ENCODE measurements around the gene C1orf159. TPM values are rescaled to one million over a fixed set of nuclear protein-coding genes. Genes with fewer than 3 reads are reported as not detected.

The C1orf159 gene
- total and polyA plus RNA-seq, 9 of the 15 experiments (the other 6 are each of a cell fraction or from before 2014, with no cell fraction given): 0.28 to 54.9 (median 10.6) TPM

DNA sequence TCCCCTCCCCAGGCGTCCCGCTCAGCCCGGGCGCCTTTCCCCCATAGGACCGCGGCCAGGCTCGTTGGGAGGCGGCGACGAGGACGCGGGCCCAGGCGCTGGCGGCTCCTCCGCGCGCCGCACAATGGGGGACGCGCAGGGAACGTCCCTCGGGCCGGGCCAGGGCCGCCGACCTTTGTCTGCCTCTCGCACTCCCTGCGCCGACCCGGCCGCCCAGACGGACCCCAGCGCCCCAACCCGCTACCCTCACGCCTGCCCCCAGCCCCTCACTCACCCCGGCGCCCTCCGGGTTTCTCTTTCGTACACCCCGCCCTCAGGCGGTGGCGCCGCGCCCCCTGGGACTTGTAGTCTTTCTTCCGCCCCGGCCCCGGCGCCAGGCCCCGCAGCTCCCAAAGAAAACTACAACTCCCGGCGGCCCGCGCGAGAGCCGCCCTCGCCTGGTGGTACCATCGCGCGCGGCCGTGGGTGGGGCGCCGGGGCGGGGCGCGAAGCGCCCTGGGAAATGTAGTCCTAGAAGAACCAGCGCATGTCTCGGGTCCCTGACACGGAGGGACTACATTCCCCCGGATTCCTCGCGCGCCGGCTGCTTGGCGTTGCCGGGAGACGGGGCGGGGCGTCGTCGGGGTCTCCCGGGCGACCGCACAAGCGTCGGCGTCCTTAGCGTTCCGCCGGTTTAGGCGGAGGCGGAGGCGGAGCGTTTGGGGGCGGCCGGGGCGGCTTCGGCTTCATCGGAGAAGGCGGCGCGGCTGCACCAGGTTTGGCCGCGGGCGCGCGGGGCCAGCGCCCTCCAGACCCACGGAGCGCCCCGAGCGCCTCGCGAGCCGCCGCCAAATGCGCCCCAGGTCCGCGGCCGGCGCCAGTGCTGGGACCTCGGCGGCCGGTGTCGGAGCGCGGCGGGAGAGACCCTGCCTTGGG lies at the start of gene C1orf159 (continued):
- TF ChIP-seq, protein P1, sequence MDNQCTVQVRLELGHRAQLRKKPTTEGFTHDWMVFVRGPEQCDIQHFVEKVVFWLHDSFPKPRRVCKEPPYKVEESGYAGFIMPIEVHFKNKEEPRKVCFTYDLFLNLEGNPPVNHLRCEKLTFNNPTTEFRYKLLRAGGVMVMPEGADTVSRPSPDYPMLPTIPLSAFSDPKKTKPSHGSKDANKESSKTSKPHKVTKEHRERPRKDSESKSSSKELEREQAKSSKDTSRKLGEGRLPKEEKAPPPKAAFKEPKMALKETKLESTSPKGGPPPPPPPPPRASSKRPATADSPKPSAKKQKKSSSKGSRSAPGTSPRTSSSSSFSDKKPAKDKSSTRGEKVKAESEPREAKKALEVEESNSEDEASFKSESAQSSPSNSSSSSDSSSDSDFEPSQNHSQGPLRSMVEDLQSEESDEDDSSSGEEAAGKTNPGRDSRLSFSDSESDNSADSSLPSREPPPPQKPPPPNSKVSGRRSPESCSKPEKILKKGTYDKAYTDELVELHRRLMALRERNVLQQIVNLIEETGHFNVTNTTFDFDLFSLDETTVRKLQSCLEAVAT (IDR thresholded peaks at IDR 0.05): no peak
- TF ChIP-seq RB1 (IDR thresholded peaks at IDR 0.05; ENCODE audit: low read depth) (peak; percentile 61), ILK (tag; IDR thresholded peaks at IDR 0.05; ENCODE audit: borderline replicate concordance, low read depth) (no peak), GATA2 (CRISPR knock-in tag; IDR thresholded peaks at IDR 0.05) (no peak), E2F3 (CRISPR knock-in tag; IDR thresholded peaks at IDR 0.05) (no peak; the same call in none of the 2 replicates), SMARCA5 (IDR thresholded peaks at IDR 0.05) (no peak), TOE1 (IDR thresholded peaks at IDR 0.05; ENCODE audit: borderline replicate concordance) (no peak), TOE1 (CRISPR knock-in tag; IDR thresholded peaks at IDR 0.05; ENCODE audit: borderline replicate concordance, low read depth) (no peak), HDAC1 (IDR thresholded peaks at IDR 0.05) (peak in 1 of 2 experiments; percentile 90; a peak in 2 of 4 replicates), ZNF589 (CRISPR knock-in tag; IDR thresholded peaks at IDR 0.05; ENCODE audit: low read depth) (peak; percentile 94), DACH1 (IDR thresholded peaks at IDR 0.05; ENCODE audit: partially characterized antibody) (no peak), ZFP1 (CRISPR knock-in tag; IDR thresholded peaks at IDR 0.05) (no peak), NELFE (IDR thresholded peaks at IDR 0.05; ENCODE audit: insufficient read depth, insufficient read length) (no peak), BACH1 (tag; IDR thresholded peaks at IDR 0.05) (no peak; the same call in 1 of the 2 replicates), CBFA2T2 (conservative IDR thresholded peaks at IDR 0.05) (no peak), MEF2D (tag; conservative IDR thresholded peaks at IDR 0.05; ENCODE audit: low read depth) (0 out of 2 replicates have a peak, but pooled peaks have one; percentile 22), U2AF2 (optimal IDR thresholded peaks at IDR 0.05; ENCODE audit: low read depth, low read length) (no peak), NFXL1 (CRISPR knock-in tag; IDR thresholded peaks at IDR 0.05) (no peak), DDX20 (tag; IDR thresholded peaks at IDR 0.05; ENCODE audit: low read depth) (no peak)
- TF ChIP-seq, protein P2, sequence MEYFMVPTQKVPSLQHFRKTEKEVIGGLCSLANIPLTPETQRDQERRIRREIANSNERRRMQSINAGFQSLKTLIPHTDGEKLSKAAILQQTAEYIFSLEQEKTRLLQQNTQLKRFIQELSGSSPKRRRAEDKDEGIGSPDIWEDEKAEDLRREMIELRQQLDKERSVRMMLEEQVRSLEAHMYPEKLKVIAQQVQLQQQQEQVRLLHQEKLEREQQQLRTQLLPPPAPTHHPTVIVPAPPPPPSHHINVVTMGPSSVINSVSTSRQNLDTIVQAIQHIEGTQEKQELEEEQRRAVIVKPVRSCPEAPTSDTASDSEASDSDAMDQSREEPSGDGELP (CRISPR knock-in tag; IDR thresholded peaks at IDR 0.05; ENCODE audit: borderline replicate concordance): peak; percentile 88
- TF ChIP-seq, protein P3, sequence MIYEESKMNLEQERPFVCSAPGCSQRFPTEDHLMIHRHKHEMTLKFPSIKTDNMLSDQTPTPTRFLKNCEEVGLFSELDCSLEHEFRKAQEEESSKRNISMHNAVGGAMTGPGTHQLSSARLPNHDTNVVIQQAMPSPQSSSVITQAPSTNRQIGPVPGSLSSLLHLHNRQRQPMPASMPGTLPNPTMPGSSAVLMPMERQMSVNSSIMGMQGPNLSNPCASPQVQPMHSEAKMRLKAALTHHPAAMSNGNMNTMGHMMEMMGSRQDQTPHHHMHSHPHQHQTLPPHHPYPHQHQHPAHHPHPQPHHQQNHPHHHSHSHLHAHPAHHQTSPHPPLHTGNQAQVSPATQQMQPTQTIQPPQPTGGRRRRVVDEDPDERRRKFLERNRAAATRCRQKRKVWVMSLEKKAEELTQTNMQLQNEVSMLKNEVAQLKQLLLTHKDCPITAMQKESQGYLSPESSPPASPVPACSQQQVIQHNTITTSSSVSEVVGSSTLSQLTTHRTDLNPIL (CRISPR knock-in tag; IDR thresholded peaks at IDR 0.05): no peak
- TF ChIP-seq, protein P4, sequence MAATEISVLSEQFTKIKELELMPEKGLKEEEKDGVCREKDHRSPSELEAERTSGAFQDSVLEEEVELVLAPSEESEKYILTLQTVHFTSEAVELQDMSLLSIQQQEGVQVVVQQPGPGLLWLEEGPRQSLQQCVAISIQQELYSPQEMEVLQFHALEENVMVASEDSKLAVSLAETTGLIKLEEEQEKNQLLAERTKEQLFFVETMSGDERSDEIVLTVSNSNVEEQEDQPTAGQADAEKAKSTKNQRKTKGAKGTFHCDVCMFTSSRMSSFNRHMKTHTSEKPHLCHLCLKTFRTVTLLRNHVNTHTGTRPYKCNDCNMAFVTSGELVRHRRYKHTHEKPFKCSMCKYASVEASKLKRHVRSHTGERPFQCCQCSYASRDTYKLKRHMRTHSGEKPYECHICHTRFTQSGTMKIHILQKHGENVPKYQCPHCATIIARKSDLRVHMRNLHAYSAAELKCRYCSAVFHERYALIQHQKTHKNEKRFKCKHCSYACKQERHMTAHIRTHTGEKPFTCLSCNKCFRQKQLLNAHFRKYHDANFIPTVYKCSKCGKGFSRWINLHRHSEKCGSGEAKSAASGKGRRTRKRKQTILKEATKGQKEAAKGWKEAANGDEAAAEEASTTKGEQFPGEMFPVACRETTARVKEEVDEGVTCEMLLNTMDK (IDR thresholded peaks at IDR 0.05; ENCODE audit: borderline replicate concordance, insufficient read depth, low read depth, low read length, poor library complexity, severe bottlenecking): peak; percentile 65
